Right lobe of liver (tissue), 6 donors: Measurements from ENCODE around the gene MOB1A. TPM values are rescaled to one million over a fixed set of nuclear protein-coding genes. Genes with fewer than 3 reads are reported as not detected.
A peak's percentile ranks its signal among the peaks of the same experiment; 100 is the strongest.

ENCODE experiments used
- ATAC-seq, 4 donors: fragments of 200-7000 bp; cut with Tn5 transposase; one replicate each; pipeline ENCODE4 v1.9.1; 2020; ENCODE audit warnings: mild to moderate bottlenecking in 4 of 4, moderate library complexity in 4 of 4
- DNase-seq, 3 donors: peaks; one replicate each; pipeline ENCODE4 v3.0.0-alpha.2; 2020
- H3K27ac ChIP-seq, 3 donors: fragments of 200-600 bp; one replicate each; pipeline ENCODE4 v1.8.0; 2022
- H3K27me3 ChIP-seq, 2 donors: fragments of 200-600 bp; one replicate each; pipeline ENCODE4 v1.8.0; 2022
- H3K36me3 ChIP-seq, 4 donors: fragments of 200-600 bp; sonication (generic) in 1 of 4; one replicate each; pipeline versions ENCODE4 v1.5.1 to v1.8.0; 2017 to 2022; ENCODE audit warnings: control low read depth in 1 of 4
- H3K4me1 ChIP-seq, 4 donors: fragments of 200-600 bp; sonication (generic) in 1 of 4; one replicate each; pipeline versions ENCODE4 v1.5.1 to v1.8.0; 2017 to 2022; ENCODE audit warnings: control low read depth in 1 of 4
- H3K4me3 ChIP-seq, 3 donors: fragments of 200-600 bp; one replicate each; pipeline ENCODE4 v1.8.0; 2022
- H3K9me3 ChIP-seq, 4 donors: fragments of 200-600 bp; sonication (generic) in 1 of 4; one replicate each; pipeline versions ENCODE4 v1.5.1 to v1.8.0; 2017 to 2022; ENCODE audit warnings: control low read depth in 1 of 4
- CTCF ChIP-seq, 4 donors: fragments of 200-600 bp in 3 of 4; fragments of 450-650 bp in 1 of 4; IDR thresholded peaks; one replicate each; pipeline versions ENCODE4 v1.5.1 to v1.8.0; 2016 to 2022; ENCODE audit warnings: antibody characterized with exemption in 4 of 4, mild to moderate bottlenecking in 2 of 4
- POLR2A ChIP-seq: fragments of 450-650 bp; IDR thresholded peaks from one replicate; pipeline ENCODE4 v1.6.1; 2017; ENCODE audit warnings: antibody characterized with exemption, mild to moderate bottlenecking
- WGBS: methylation state at CpG from one replicate; pipeline ENCODE4 v1.1.6; 2018; ENCODE audit warnings: low coverage, low lambda C conversion rate; ENCODE audit not compliant: insufficient coverage; ENCODE audit errors: missing lambda C conversion rate; 5-methylcytosine and 5-hydroxymethylcytosine counted together
- intact Hi-C, 2 donors: fragments of 100-400 bp; cut with DNase I; formaldehyde crosslinking; loops; one replicate each; pipeline versions ENCODE4 v1.11.2 to v1.14.1; 2022
- total RNA-seq, 6 experiments: library from RNA; depleted of rRNA in 2 of 6; stranded (reverse); fragments of >200 nt in 2 of 6; fragmentation: NEBNext Ultra II Directional in 3 of 6; extraction: Animal tissue kit (Norgen Biotek cat#: 25700) in 3 of 6; gene quantifications; one replicate each; pipeline versions ENCODE4 v1.1.0 to v1.2.4, GENCODE V29; 2016 to 2023
- donor health status: DM: no; HTN: yes; CAD: no.
- donor health status: DM: no; HTN: no; CAD: no.
- donor health status: DM: no; HTN: no; CAD: no.
- donor health status: DM: no; HTN: yes; CAD: no.
- donor health status: DM: no; HTN: yes; CAD: no.

Gene MOB1A
- total RNA-seq, 6 experiments from 2014 or later, result 29.8 to 48.0 (median 32.9) TPM

GRCh38 chr2:74181739-74182138 is 3.1 kb upstream of the MOB1A start:
- Histone ChIP-seq H3K4me1 (peaks cover 0 to 13% (median 0%) of the 10 kb centered on the region in 4 donors), H3K4me3 (no peak overlapping the region), H3K27ac (no peak overlapping the region), H3K27me3 (no peaks in the 10 kb centered on the region), H3K9me3 (no peaks in the 10 kb centered on the region), H3K36me3 (no peaks in the 10 kb centered on the region)
- ATAC-seq, result peak in 1 of 4 donors; percentile 13
- 47% methylated on average over 7 of the region's 7 CpGs for WGBS
- intact Hi-C loops, result no loop called here
- no peak for TF ChIP-seq CTCF (IDR thresholded peaks at IDR 0.05)
- TF ChIP-seq POLR2A, result no peak
- peak in 1 of 3 donors; percentile 54 for DNase-seq

- WGBS, result 38% methylated on average over 17 of the region's 25 CpGs
- intact Hi-C loops, result no loop called here
- Histone ChIP-seq H3K36me3 (no peaks in the 10 kb centered on the region), H3K27me3 (no peaks in the 10 kb centered on the region), H3K27ac (peak overlapping the region in 1 of 3 donors; percentile 91), H3K4me3 (peak overlapping the region; percentile 83 to 85 (median 84)), H3K4me1 (peaks cover 0 to 14% (median 0%) of the 10 kb centered on the region in 4 donors), H3K9me3 (no peaks in the 10 kb centered on the region)
- ATAC-seq (peak in 2 of 4 donors; percentile 1 to 27), DNase-seq (no peak)
- TF ChIP-seq CTCF (IDR thresholded peaks at IDR 0.05) (peak in 2 of 4 donors; percentile 19 to 23), POLR2A (no peak)
Observed at GRCh38 chr2:74179063-74179865, 585 bp upstream of the MOB1A start.

GRCh38 chr2:74177696-74178095 is 983 bp downstream of the MOB1A start:
- no peak for TF ChIP-seq CTCF (IDR thresholded peaks at IDR 0.05)
- TF ChIP-seq POLR2A, result no peak
- H3K4me1 ChIP-seq, result peaks cover 0 to 14% (median 0%) of the 10 kb centered on the region in 4 donors
- ATAC-seq (no peak), DNase-seq (no peak)
- no peaks in the 10 kb centered on the region for H3K36me3 ChIP-seq
- intact Hi-C loops, result no loop called here
- no peaks in the 10 kb centered on the region for H3K27me3 ChIP-seq
- H3K9me3 ChIP-seq, result no peaks in the 10 kb centered on the region
- peak overlapping the region; percentile 67 to 91 (median 80) for H3K27ac ChIP-seq
- H3K4me3 ChIP-seq, result peak overlapping the region; percentile 83 to 85 (median 84)

GRCh38 chr2:74174909-74175308 is 3.8 kb downstream of the MOB1A start:
- H3K27me3 ChIP-seq, result no peaks in the 10 kb centered on the region
- H3K27ac ChIP-seq, result no peak overlapping the region
- ATAC-seq, result no peak
- WGBS, result no CpG with 5 or more reads among the region's 1 CpG
- no peaks in the 10 kb centered on the region for H3K9me3 ChIP-seq
- no peak overlapping the region for H3K4me3 ChIP-seq
- TF ChIP-seq POLR2A (no peak), CTCF (IDR thresholded peaks at IDR 0.05) (no peak)
- H3K36me3 ChIP-seq, result peaks cover 0 to 26% (median 5%) of the 10 kb centered on the region in 4 donors
- intact Hi-C loops, result no loop called here
- DNase-seq, result no peak
- H3K4me1 ChIP-seq, result peaks cover 0 to 14% (median 0%) of the 10 kb centered on the region in 4 donors
